ENCODE measurements around the gene SLAMF7. TPM values are rescaled to one million over a fixed set of nuclear protein-coding genes. Genes with fewer than 3 reads are reported as not detected.
A peak's percentile ranks its signal among the peaks of the same experiment; 100 is the strongest.
"Not testable (repeated sequence)": the region's sequence is repeated elsewhere in the genome, so short reads cannot be mapped to it uniquely, and the experiment has no call there.

SLAMF7 gene
- total and polyA plus RNA-seq, 2 donors (not counting 1 experiment from before 2014, with no cell fraction given): 13.1 to 52.6 TPM

DNA sequence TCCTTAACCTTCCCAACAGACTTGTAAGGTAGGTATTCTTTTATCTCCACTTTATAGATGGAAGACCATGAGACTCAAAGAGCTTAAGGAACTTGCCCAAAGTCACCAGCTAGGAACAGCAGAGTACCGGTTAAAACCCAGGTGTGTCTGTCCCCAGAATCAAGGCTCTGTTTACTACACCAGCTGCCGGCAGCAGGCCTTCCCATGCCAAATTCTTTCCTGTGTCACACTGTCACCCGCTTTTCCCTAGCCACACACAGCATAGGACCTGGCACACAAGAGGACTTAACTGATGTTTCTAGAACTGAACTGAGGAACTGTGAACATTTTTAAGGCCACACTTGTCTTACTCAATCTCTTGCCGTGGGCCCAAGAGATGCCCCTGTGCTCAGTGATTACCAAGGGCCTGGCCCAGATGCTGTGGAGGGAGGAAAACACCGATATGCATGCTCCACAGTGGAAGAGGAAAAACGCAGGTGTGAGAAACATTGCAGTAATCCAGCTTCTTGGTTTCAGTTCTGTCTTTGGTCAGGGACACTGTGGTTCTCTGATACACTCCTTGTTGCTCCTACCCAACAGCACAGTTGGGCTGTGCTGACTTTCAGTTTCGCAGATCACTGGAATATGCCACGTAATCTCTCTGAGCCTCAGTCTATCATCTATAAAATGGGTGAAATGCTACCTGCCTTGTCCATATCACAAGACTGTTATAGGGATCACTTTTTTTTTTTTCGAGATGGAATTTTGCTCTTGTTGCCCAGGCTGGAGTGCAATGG lies 43.1 kb downstream of the SLAMF7 start:
- H3K4me1 Mint-ChIP-seq: peaks cover 58% of the 10 kb centered on the region
- TF ChIP-seq, protein P1, sequence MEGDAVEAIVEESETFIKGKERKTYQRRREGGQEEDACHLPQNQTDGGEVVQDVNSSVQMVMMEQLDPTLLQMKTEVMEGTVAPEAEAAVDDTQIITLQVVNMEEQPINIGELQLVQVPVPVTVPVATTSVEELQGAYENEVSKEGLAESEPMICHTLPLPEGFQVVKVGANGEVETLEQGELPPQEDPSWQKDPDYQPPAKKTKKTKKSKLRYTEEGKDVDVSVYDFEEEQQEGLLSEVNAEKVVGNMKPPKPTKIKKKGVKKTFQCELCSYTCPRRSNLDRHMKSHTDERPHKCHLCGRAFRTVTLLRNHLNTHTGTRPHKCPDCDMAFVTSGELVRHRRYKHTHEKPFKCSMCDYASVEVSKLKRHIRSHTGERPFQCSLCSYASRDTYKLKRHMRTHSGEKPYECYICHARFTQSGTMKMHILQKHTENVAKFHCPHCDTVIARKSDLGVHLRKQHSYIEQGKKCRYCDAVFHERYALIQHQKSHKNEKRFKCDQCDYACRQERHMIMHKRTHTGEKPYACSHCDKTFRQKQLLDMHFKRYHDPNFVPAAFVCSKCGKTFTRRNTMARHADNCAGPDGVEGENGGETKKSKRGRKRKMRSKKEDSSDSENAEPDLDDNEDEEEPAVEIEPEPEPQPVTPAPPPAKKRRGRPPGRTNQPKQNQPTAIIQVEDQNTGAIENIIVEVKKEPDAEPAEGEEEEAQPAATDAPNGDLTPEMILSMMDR (IDR thresholded peaks at IDR 0.05): no peak
- TF ChIP-seq EZH2 (IDR thresholded peaks at IDR 0.05; ENCODE audit: borderline replicate concordance, insufficient read depth, low read depth, low read length, poor library complexity, severe bottlenecking): no peak
- Histone ChIP-seq H3K4me1 (ENCODE audit: control insufficient read depth in 2 of 2, insufficient read depth in 2 of 2, low read length in 2 of 2) (peaks cover 26 to 41% of the 10 kb centered on the region in 2 donors), H3K4me2 (replicated peaks; ENCODE audit: low read depth, low read length, poor library complexity, severe bottlenecking) (peak overlapping the region; percentile 68), H3K27me3 (replicated peaks in 1 of 4; ENCODE audit: control extremely low read depth in 1 of 4, control insufficient read depth in 3 of 4, insufficient read depth in 4 of 4, low read length in 3 of 4) (no peaks in the 10 kb centered on the region), H2AFZ (ENCODE audit: insufficient read depth, low read depth, low read length, poor library complexity, severe bottlenecking) (no peak overlapping the region), H3K36me3 (replicated peaks in 1 of 2; ENCODE audit: control extremely low read depth in 1 of 2, control insufficient read depth in 1 of 2, extremely low read depth in 1 of 2, insufficient read depth in 2 of 2, low read length in 1 of 2) (no peaks in the 10 kb centered on the region), H3K27ac (ENCODE audit: low read length in 2 of 2) (peak overlapping the region; percentile 85 to 93), H4K20me1 (ENCODE audit: control insufficient read depth, insufficient read depth, low read length, poor library complexity, severe bottlenecking) (no peaks in the 10 kb centered on the region), H3K9ac (ENCODE audit: low read length) (peak overlapping the region; percentile 36), H3K4me3 (ENCODE audit: control extremely low read depth in 1 of 5, extremely low read depth in 1 of 5, insufficient read depth in 1 of 5, low read depth in 2 of 5, low read length in 4 of 5) (peak overlapping the region in 1 of 5 experiments; percentile 22), H3K9me3 (ENCODE audit: control extremely low read depth in 1 of 3, control insufficient read depth in 2 of 3, insufficient read depth in 1 of 3, low read length in 2 of 3) (no peaks in the 10 kb centered on the region), H3K79me2 (ENCODE audit: control insufficient read depth, insufficient read depth, low read length) (peaks cover 20% of the 10 kb centered on the region)
- peak overlapping the region; percentile 88 for H3K27ac Mint-ChIP-seq
- no peaks in the 10 kb centered on the region for H3K9me3 Mint-ChIP-seq (ENCODE audit: insufficient read depth)
- 33% methylated on average over 7 of the region's 9 CpGs for WGBS (ENCODE audit: insufficient coverage)
- H3K27me3 Mint-ChIP-seq: no peaks in the 10 kb centered on the region
- CTCF ChIA-PET: interaction anchor here (0.7 to 11.2 kb wide), 22 partner anchors 8 to 196 kb away, joined by 3 to 150 read pairs (median 4); partner anchors contain the start of genes ITLN2 and LY9
- H3K4me3 Mint-ChIP-seq: peak overlapping the region; percentile 62
- POLR2A ChIA-PET: interaction anchor here (0.5 to 1.9 kb wide), 9 partner anchors 8 to 294 kb away, joined by 3 to 24 read pairs (median 5); partner anchors contain the start of gene LY9
- intact Hi-C loops (cut with micrococcal nuclease): loop anchor here (1.0 kb wide), 3 partner anchors 8 to 48 kb away; partner anchors contain the start of gene LY9
- DNase-seq (peak; percentile 91), ATAC-seq (ENCODE audit: low read depth) (peak; percentile 89)

DNA sequence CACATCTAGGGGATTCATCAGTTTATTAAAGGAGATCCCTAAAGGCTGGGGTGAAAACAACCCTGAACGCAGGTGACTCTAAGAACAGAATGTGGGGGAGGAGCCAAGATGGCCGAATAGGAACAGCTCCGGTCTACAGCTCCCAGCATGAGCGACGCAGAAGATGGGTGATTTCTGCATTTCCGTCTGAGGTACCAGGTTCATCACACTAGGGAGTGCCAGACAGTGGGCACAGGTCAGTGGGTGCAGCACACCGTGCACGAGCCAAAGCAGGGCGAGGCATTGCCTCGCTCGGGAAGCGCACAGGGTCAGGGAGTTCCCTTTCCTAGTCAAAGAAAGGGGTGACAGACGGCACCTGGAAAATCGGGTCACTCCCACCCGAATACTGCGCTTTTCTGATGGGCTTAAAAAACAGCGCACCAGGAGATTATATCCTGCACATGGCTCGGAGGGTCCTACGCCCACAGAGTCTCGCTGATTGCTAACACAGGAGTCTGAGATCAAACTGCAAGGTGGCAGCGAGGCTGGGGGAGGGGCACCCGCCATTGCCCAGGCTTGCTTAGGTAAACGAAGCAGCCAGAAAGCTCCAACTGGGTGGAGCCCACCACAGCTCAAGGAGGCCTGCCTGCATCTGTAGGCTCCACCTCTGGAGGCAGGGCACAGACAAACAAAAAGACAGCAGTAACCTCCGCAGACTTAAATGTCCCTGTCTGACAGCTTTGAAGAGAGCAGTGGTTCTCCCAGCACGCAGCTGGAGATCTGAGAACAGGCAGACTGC lies 44.1 kb downstream of the SLAMF7 start:
- POLR2A ChIA-PET; ATAC-seq (ENCODE audit: low read depth); H3K9me3 Mint-ChIP-seq (ENCODE audit: insufficient read depth); H2AFZ ChIP-seq (ENCODE audit: insufficient read depth, low read depth, low read length, poor library complexity, severe bottlenecking); H3K27me3 Mint-ChIP-seq; H3K27me3 ChIP-seq (replicated peaks in 1 of 4; ENCODE audit: control extremely low read depth in 1 of 4, control insufficient read depth in 3 of 4, insufficient read depth in 4 of 4, low read length in 3 of 4); H3K36me3 ChIP-seq (replicated peaks in 1 of 2; ENCODE audit: control extremely low read depth in 1 of 2, control insufficient read depth in 1 of 2, extremely low read depth in 1 of 2, insufficient read depth in 2 of 2, low read length in 1 of 2); H3K9me3 ChIP-seq (ENCODE audit: control extremely low read depth in 1 of 3, control insufficient read depth in 2 of 3, insufficient read depth in 1 of 3, low read length in 2 of 3); DNase-seq; H3K4me3 ChIP-seq (ENCODE audit: control extremely low read depth in 1 of 5, extremely low read depth in 1 of 5, insufficient read depth in 1 of 5, low read depth in 2 of 5, low read length in 4 of 5); H4K20me1 ChIP-seq (ENCODE audit: control insufficient read depth, insufficient read depth, low read length, poor library complexity, severe bottlenecking); H3K9ac ChIP-seq (ENCODE audit: low read length): not testable (repeated sequence)
- Mint-ChIP-seq H3K4me1 (peaks cover 51% of the 10 kb centered on the region), H3K27ac (peak overlapping the region; percentile 88), H3K4me3 (peak overlapping the region; percentile 62)
- Histone ChIP-seq H3K27ac (ENCODE audit: low read length in 2 of 2) (peak overlapping the region; percentile 85 to 93), H3K79me2 (ENCODE audit: control insufficient read depth, insufficient read depth, low read length) (peaks cover 14% of the 10 kb centered on the region), H3K4me2 (replicated peaks; ENCODE audit: low read depth, low read length, poor library complexity, severe bottlenecking) (peak overlapping the region; percentile 68), H3K4me1 (ENCODE audit: control insufficient read depth in 2 of 2, insufficient read depth in 2 of 2, low read length in 2 of 2) (peaks cover 24 to 34% of the 10 kb centered on the region in 2 donors)
- WGBS (ENCODE audit: insufficient coverage): 91% methylated on average over 17 of the region's 25 CpGs
- CTCF ChIA-PET: interaction anchor here (4.4 to 11.2 kb wide), 2 partner anchors 14 kb away, joined by 39 to 150 read pairs; partner anchors contain the start of gene LY9
- intact Hi-C loops (cut with micrococcal nuclease): loop anchor here (1.0 kb wide), 3 partner anchors 7 to 47 kb away; partner anchors contain the start of gene LY9

All from B cell (primary cell).